Measurements from ENCODE around the gene FAM149A. TPM values are rescaled to one million over a fixed set of nuclear protein-coding genes. Genes with fewer than 3 reads are reported as not detected.

The FAM149A gene
- total and polyA plus RNA-seq, 2 donors (not counting 1 experiment from before 2014, with no cell fraction given) = 0.12 TPM; not detected in 1

DNA sequence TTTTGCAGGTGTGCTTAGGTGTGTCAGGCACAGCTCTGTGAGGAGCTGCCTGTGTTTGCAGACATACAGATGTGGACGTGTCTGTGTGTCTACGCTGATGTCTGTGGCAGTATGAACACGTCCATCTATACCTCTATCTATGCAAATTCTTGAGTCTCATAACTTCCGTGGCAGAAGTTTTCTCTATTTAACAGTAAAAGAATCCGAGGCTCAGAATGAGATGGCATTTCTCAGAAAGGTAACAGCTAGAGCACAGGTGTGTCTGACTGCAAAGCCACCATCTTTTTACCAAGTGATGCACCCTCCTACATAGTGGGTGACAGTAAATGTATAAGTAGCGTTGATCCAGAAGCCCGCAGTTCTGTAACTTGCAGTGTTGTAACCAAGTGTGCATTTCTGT is 47.0 kb downstream of the FAM149A start:
- peaks cover 0 to 13% (median 7%) of the 10 kb centered on the region in 4 experiments for H3K27me3 ChIP-seq (replicated peaks in 1 of 4; ENCODE audit: control extremely low read depth in 1 of 4, control insufficient read depth in 3 of 4, insufficient read depth in 4 of 4, low read length in 3 of 4)
- CTCF ChIA-PET = no interaction called here
- no peaks in the 10 kb centered on the region for H3K36me3 ChIP-seq (replicated peaks in 1 of 2; ENCODE audit: control extremely low read depth in 1 of 2, control insufficient read depth in 1 of 2, extremely low read depth in 1 of 2, insufficient read depth in 2 of 2, low read length in 1 of 2)
- Mint-ChIP-seq H3K27me3 (peaks cover 43% of the 10 kb centered on the region), H3K4me1 (no peaks in the 10 kb centered on the region), H3K4me3 (no peak overlapping the region), H3K27ac (no peak overlapping the region), H3K9me3 (ENCODE audit: insufficient read depth) (no peaks in the 10 kb centered on the region)
- WGBS (ENCODE audit: insufficient coverage) = 91% methylated on average over 4 of the region's 7 CpGs
- H2AFZ ChIP-seq (ENCODE audit: insufficient read depth, low read depth, low read length, poor library complexity, severe bottlenecking) = no peak overlapping the region
- TF ChIP-seq CTCF (IDR thresholded peaks at IDR 0.05) (no peak), EZH2 (IDR thresholded peaks at IDR 0.05; ENCODE audit: borderline replicate concordance, insufficient read depth, low read depth, low read length, poor library complexity, severe bottlenecking) (no peak)
- DNase-seq = no peak
- H3K79me2 ChIP-seq (ENCODE audit: control insufficient read depth, insufficient read depth, low read length) = no peaks in the 10 kb centered on the region
- no peak for ATAC-seq (ENCODE audit: low read depth)
- intact Hi-C loops (cut with micrococcal nuclease) = loop anchor here (10.0 kb wide), 1 partner anchor 433 kb away; no protein-coding TSS in a partner anchor
- peaks cover 0 to 2% of the 10 kb centered on the region in 2 donors for H3K4me1 ChIP-seq (ENCODE audit: control insufficient read depth in 2 of 2, insufficient read depth in 2 of 2, low read length in 2 of 2)
- H3K4me3 ChIP-seq (ENCODE audit: control extremely low read depth in 1 of 5, extremely low read depth in 1 of 5, insufficient read depth in 1 of 5, low read depth in 2 of 5, low read length in 4 of 5) = no peak overlapping the region
- peaks cover 0 to 7% (median 0%) of the 10 kb centered on the region in 3 donors for H3K9me3 ChIP-seq (ENCODE audit: control extremely low read depth in 1 of 3, control insufficient read depth in 2 of 3, insufficient read depth in 1 of 3, low read length in 2 of 3)
- no peak overlapping the region for H3K27ac ChIP-seq (ENCODE audit: low read length in 2 of 2)
- POLR2A ChIA-PET = no interaction called here
- peak overlapping the region; percentile 4 for H3K4me2 ChIP-seq (replicated peaks; ENCODE audit: low read depth, low read length, poor library complexity, severe bottlenecking)
- H3K9ac ChIP-seq (ENCODE audit: low read length) = no peak overlapping the region
- H4K20me1 ChIP-seq (ENCODE audit: control insufficient read depth, insufficient read depth, low read length, poor library complexity, severe bottlenecking) = no peaks in the 10 kb centered on the region

GRCh38 chr4:186158021-186158813 is 53.7 kb downstream of the FAM149A start:
- Mint-ChIP-seq H3K27me3 (peaks cover 33% of the 10 kb centered on the region), H3K9me3 (ENCODE audit: insufficient read depth) (no peaks in the 10 kb centered on the region), H3K4me3 (no peak overlapping the region), H3K4me1 (no peaks in the 10 kb centered on the region), H3K27ac (no peak overlapping the region)
- Histone ChIP-seq H2AFZ (ENCODE audit: insufficient read depth, low read depth, low read length, poor library complexity, severe bottlenecking) (no peak overlapping the region), H3K4me3 (ENCODE audit: control extremely low read depth in 1 of 5, extremely low read depth in 1 of 5, insufficient read depth in 1 of 5, low read depth in 2 of 5, low read length in 4 of 5) (no peak overlapping the region), H3K36me3 (replicated peaks in 1 of 2; ENCODE audit: control extremely low read depth in 1 of 2, control insufficient read depth in 1 of 2, extremely low read depth in 1 of 2, insufficient read depth in 2 of 2, low read length in 1 of 2) (no peaks in the 10 kb centered on the region), H3K79me2 (ENCODE audit: control insufficient read depth, insufficient read depth, low read length) (no peaks in the 10 kb centered on the region), H3K27me3 (replicated peaks in 1 of 4; ENCODE audit: control extremely low read depth in 1 of 4, control insufficient read depth in 3 of 4, insufficient read depth in 4 of 4, low read length in 3 of 4) (peaks cover 0 to 1% (median under 1%) of the 10 kb centered on the region in 4 experiments), H3K9me3 (ENCODE audit: control extremely low read depth in 1 of 3, control insufficient read depth in 2 of 3, insufficient read depth in 1 of 3, low read length in 2 of 3) (peaks cover 0 to 4% (median 0%) of the 10 kb centered on the region in 3 donors), H3K4me1 (ENCODE audit: control insufficient read depth in 2 of 2, insufficient read depth in 2 of 2, low read length in 2 of 2) (no peaks in the 10 kb centered on the region), H3K27ac (ENCODE audit: low read length in 2 of 2) (no peak overlapping the region), H4K20me1 (ENCODE audit: control insufficient read depth, insufficient read depth, low read length, poor library complexity, severe bottlenecking) (no peaks in the 10 kb centered on the region), H3K9ac (ENCODE audit: low read length) (no peak overlapping the region), H3K4me2 (replicated peaks; ENCODE audit: low read depth, low read length, poor library complexity, severe bottlenecking) (no peak overlapping the region)
- TF ChIP-seq CTCF (IDR thresholded peaks at IDR 0.05) (no peak), EZH2 (IDR thresholded peaks at IDR 0.05; ENCODE audit: borderline replicate concordance, insufficient read depth, low read depth, low read length, poor library complexity, severe bottlenecking) (no peak)
- intact Hi-C loops (cut with micrococcal nuclease) = loop anchor here (10.0 kb wide), 1 partner anchor 427 kb away; no protein-coding TSS in a partner anchor
- no peak for DNase-seq
- ChIA-PET CTCF (no interaction called here), POLR2A (no interaction called here)
- no peak for ATAC-seq (ENCODE audit: low read depth)
- 82% methylated on average over 17 of the region's 17 CpGs for WGBS (ENCODE audit: insufficient coverage)

Measured in B cell (primary cell).